GM21390 (cell line): ENCODE data around the gene KLHL1.
"Not testable (repeated sequence)": the region's sequence is repeated elsewhere in the genome, so short reads cannot be mapped to it uniquely, and the experiment has no call there.

Experiments
- ATAC-seq: cut with Tn5 transposase; IDR thresholded peaks from one replicate; pipeline ENCODE4 v1.9.1; 2021; ENCODE audit not compliant: unreplicated experiment

KLHL1 gene, protein sequence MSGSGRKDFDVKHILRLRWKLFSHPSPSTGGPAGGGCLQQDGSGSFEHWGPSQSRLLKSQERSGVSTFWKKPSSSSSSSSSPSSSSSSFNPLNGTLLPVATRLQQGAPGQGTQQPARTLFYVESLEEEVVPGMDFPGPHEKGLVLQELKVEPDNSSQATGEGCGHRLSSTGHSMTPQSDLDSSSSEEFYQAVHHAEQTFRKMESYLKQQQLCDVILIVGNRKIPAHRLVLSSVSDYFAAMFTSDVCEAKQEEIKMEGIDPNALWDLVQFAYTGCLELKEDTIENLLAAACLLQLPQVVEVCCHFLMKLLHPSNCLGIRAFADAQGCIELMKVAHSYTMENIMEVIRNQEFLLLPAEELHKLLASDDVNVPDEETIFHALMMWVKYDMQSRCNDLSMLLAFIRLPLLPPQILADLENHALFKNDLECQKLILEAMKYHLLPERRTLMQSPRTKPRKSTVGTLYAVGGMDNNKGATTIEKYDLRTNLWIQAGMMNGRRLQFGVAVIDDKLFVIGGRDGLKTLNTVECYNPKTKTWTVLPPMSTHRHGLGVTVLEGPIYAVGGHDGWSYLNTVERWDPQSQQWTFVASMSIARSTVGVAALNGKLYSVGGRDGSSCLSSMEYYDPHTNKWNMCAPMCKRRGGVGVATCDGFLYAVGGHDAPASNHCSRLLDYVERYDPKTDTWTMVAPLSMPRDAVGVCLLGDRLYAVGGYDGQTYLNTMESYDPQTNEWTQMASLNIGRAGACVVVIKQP

DNA sequence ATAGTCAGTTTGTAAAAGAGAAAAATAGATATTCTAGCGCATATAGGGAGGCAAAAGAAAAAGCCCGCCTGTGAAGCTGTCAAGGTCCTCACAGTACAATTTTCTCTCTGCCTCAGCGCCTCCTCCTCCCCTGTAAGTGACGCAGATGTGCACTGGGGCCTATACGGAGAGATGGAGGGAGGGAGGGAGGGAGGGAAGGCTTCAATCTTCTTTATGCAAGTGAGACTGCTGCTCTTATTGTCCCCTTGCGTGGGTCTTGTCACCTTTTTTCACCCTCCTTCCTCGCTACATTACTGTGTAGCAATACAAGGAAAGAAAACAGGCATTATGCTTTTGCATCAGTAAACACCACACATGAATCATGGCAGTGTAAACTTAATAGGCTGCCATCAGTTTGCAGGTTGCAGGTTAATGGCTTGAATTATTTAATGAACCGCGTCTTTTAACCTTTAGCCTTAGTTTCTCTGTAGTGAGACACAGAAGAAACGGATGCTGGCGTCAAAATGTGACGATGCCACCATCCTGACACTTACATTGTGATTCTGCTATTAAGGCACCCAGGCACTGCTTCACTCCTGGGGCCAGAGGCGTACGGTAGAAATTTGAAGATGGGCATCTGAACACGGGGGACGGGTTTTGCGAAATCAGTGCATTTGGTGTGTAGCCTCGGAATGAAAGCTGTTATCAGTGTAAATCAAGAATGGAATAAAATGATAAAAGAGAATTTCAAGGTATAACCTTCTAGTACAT is at the start of gene KLHL1:
Gene KLHL1, minus strand, starts transcription at position 97 of the 750 bp plus-strand sequence. CDS start 753 bp downstream, outside the sequence.
- no peak for ATAC-seq

DNA sequence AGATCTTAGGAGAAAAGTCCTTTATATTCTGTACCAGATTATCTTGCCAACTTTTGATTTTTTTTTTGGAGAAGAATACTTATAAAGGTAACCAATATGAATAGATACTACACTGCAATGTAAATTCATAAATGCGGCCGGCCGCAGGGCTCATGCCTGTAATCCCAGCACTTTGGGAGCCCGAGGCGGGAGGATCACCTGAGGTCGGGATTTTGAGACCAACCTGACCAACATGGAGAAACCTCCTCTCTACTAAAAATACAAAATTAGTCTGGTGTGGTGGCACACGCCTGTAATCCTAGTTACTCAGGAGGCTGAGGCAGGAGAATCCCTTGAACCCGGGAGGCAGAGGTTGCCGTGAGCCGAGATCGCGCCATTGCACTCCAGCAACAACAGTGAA is 34.4 kb upstream of the KLHL1 start:
- not testable (repeated sequence) for ATAC-seq

DNA sequence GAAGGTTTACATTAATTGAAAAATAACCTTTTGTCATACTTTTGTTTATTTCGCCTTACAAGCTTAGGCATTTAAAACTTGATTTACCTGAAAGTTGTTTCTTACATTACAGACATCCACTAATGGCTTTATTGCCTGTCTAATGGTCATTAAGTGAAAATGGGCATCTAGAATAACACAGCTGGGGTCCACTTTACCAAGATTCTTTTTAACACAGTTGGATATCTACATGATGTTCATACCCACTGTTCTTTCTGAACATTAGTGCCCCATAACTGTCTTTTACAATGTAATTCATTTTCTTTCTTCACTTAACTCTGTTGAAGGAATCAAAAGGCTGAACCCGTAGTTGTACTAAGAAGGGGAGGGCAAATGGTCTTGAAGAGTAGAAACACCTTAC is 19.8 kb upstream of the KLHL1 start:
- ATAC-seq, result no peak

DNA sequence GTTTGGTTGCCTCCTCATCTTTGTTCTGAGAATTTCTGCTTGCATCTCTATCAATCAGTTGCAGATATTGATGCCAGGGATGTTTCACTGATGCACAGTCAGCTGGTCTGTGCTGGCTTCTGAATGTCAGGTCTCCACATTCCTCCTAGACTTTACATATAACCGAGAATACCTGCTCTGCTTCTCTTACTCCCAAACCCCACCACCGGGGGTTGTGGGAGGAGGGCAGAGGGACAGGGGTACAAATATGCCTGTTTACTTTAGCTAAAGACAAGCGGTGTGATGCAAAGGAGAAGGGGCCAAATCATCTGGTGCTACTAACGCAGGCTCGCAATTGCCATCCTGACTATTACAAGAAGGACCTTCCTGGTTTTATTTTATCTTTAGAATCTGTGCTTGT is 17.4 kb upstream of the KLHL1 start:
- ATAC-seq, result no peak

DNA sequence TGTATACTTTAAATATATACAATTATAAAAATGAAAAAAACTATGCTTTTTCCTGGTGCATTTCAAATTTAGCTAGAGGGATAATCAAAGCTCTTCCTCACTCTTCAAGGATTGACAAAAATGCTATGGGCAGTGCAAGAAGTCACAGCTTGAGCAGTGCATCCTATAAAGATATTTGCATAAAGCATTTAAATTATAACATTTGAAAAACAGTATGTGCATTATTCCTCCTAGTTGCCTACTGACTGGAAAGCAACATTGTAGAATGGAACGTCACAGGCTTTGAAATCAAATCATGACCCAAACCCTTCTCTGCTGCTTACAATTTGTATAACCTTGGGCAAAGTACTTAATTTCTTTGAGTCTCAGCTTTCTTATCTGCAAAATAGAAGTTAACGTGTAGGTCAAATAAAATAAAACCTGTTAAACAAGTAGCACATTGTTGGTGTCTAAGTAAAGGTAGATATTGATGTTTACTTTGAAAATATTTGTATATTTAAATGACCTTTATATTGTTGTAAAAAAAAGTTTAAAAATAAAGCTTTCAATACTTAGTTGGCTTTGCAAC is 9.2 kb upstream of the KLHL1 start:
- no peak for ATAC-seq

DNA sequence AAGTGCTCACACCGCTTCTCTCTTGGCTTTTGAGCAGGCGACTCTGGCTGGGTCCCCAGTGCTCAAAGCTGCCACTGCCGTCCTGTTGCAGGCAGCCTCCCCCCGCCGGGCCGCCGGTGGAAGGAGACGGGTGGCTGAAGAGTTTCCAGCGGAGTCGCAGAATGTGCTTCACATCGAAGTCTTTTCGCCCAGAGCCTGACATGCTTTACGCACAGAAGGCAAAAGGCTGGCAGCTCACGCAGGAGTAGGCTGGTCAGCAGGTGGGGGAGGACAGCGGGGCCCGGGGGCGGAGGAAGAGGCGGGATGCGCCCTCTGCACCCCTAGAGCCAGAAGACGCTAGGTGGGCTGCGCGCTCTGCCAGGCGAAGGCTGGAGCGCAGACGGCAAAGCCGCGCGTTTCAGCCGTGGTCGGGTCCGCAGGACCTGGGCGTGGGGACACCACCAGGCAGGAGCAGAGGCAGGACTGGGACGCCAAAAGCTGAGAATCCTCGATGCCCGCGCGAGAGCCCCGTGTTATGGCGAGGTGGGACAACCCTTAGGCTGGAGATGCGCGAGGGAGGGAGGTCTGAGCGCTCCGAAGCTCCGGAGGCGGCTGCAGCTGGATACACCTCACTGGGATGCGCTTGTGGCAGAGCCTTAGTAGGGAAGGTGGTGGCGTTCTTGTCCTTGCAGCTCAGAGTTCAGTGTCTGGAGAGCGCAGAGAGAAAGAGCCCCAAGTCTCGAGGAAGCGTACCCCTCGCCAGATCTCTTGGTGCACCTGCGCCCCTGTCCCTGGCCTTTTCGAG is 562 bp downstream of the KLHL1 start, which contains the start of gene ATXN8OS:
Gene ATXN8OS, plus strand, starts transcription at position 329 of the 784 bp plus-strand sequence.
- no peak for ATAC-seq

DNA sequence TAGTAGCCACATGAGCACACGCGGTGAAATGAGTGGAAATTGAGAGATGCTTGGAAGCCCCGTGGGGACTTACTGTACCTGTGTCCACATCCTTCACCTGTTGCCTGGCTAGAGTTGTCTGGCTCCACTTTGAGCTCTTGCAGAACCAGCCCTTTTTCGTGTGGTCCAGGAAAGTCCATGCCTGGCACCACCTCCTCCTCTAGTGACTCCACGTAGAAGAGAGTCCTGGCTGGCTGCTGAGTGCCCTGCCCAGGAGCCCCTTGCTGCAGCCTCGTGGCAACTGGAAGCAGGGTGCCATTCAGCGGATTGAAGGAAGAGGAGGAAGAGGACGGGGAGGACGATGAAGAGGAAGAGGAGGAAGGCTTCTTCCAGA is 1.1 kb downstream of the KLHL1 start:
- no peak for ATAC-seq

DNA sequence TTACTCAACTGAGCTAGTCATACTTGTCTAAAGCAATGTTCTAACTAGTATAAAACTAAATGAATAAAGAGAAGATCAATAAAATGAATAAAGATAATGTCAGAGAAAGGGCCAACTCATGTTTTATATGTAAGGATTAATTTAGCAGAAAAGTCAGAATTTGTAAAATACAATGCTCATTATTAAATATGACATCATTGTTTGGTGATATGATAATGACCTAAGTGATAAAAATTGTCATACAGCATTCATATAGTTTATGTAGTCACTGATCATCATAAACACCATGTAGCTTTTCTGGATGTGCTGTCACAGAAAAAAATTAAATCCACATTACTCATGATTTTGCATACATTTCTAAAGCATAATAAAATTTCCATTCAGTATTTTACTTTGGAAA is 3.8 kb downstream of the KLHL1 start:
- ATAC-seq, result no peak

DNA sequence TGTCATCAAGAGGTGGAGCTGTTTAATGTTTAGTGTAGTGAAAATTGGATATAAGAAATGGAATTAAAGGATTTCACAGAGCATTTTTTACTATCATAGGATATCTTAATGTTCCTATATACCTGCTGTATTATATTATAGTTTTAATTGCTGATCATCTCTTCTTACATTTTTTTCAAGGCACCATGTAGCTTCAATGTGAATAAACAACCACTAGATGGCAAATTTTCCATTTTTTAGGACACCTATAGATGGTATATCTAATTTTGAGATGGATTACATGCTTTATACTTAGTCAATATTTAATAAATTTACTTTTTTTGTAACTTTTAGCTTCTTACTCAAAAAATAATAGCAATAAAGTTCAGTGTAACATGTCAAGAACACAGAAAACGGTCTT is 9.6 kb downstream of the KLHL1 start:
- ATAC-seq, result no peak

DNA sequence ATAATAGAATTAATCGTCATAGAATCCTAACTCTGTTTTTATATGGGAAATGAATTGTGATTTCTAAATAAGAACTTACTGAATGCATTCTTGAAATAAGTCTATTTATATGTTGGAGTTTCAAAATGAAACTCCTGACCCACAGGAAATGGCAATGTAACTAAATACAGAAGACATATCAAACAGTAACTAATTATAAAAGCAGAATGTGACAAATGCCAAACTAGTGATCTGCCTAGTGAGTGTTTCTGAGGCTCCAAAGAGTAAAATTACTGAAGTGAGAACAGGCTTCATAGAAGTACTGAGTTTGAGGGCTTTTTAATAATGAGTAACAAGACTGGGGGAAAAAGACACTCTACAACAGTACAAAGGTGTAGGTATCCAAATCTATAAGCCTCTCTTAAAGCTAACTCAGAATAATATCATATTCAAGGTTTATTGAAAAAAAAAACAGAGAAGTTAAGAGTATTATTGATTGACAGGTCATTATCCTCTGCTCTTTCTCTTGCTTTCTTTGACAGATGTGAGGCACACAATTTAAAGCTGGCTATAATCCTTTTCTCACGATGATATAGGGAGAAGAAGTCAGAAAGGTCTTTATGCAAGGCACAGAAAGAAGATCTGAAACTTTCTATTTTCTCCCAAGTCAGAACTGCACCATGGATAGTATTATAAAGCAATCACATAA is 18.1 kb downstream of the KLHL1 start:
- ATAC-seq, result peak; percentile 72

DNA sequence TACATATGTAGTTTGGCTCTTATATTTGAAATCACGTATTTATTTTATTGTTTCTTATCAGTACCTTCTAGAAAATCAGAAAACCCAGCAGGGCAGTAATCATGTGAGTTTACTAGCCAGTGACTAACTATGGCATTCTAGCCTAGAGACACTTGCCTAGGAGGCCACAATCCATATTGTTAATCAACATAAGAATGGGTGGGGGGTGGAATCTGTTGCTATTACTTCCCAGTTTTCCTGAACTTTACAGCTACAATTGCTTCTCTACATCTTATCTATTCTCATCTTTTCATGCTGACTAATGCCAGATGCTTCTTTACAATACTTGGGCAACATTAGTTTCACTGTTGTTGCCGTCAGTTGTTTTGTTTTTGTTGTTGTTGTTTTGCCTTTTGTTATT is 19.3 kb downstream of the KLHL1 start:
- ATAC-seq, result no peak

DNA sequence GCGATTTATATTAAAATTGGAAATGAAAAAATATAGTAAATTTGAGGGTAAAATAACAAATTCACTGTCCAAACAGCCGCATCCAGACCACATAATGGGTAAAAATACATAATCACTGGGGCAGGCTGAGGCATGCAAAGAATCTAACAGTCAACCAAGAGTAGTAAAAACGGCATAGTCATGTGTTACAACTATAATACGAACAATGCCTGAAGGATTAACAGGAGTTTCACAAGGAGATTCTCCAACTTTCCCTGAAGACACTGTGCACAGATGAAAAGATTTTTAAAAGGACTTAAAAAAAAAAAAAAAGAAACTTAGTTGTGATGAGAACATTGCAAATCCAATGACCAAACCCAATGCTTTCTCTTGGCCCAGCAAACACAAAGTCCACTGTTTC is 21.0 kb downstream of the KLHL1 start:
- ATAC-seq, result no peak

DNA sequence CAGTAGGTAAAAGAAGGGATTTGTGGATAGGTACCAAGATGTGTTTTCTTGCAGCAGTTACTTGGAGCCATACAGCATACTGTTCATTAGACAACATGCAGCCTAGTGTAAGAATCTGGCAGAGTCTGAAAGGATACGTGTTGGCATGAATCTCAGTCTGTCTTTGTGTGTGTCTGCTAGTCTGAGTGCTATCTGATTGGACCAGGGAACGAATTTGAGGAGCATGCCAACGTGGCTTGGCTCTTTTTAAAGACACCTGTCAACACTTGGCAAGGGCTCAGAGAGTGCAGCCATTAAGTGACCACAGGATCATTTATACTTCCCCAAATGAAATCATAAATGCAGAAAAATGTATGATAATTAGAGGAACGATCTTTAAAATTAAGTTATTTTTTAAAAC is 28.2 kb downstream of the KLHL1 start:
- ATAC-seq, result no peak

DNA sequence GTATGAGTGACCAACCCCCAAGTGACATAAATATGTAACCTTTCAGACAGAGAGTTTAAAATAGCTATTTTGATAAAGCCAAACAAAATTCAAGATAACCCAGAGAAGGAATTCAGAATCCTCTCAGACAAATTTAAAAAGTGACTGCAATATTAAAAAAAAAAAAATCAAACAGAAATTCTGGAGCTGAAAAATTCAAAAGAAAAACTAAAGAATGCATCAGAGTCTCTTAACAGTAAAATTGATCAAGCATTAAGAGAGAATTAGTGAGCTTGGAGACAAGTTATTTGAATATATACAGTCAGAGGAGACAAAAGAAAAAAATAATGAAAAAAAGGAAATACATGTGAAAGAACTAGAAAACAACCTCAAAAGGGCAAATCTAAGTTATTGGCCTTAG is 53.7 kb downstream of the KLHL1 start:
- ATAC-seq, result no peak

DNA sequence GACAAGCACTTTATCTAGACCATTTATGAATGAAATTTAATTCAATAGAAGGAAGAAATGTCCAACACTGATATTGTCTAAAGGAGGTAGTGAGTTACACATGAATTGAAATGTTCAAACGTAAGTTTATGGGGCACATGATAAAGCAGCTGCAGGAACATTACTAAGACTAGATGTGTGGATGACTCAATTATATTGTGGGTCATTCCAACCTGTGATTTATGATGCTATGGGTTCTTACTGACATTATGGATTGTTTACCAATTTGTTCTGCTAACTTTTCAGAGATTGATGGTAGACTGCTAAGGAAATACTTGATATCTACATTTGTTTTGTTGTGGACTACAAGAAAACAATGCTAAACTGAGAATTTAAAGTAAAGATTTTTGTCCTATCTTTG is 56.7 kb downstream of the KLHL1 start:
- no peak for ATAC-seq

DNA sequence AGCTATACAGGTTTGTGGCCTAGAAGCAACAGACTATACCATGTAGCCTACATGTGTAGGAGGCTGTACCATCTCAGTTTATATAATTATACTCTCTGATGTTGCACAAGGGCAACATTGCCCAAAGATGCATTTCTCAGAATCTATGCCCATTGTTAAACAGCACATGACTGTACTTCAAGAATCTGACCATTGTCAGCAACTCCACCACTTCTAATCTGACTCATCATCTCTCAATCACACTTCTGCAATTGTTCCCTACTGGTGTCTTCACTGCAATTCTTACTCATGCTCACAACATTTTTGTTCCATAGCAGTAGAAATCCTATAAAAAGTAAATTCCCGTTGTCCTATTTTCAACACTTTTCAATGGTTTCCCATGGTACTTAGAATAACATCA is 64.6 kb downstream of the KLHL1 start:
- ATAC-seq, result peak; percentile 71

DNA sequence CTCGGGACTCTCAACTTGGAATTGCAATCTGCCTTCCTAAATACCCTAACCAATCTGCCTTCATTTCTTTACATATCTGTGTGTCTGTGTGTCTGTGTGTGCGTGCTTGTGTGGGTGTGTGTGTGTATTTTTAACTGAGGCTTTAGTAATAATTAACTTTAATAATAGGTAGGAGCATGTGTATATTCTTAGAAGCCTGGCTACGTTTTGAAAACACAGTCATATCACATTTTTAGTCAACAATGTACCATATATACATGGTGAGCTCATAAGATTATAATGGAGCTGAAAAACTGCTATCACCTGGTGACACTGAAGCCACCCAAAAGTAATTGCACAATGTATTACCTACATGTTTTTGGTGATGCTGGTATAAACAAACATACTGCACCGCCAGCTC is 66.1 kb downstream of the KLHL1 start:
- ATAC-seq, result peak; percentile 48

DNA sequence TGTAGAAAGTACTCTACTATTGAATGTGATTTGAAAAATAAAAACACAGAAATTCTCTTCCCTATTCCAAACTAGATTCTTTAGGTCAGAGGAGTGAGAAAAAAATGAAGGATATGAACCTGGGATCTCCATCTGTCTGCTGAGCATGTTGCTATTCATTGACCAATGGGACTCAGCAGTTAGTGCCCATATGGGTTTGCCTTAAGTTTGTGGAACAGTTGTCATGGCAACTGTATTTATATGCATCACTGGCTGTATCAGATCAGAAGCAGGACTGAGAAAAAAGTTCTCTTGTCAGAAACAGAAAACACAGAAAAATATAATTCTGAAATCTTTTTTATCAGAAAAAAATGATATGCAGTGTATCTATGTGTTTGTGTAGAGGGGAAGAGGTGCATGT is 74.0 kb downstream of the KLHL1 start:
- no peak for ATAC-seq

DNA sequence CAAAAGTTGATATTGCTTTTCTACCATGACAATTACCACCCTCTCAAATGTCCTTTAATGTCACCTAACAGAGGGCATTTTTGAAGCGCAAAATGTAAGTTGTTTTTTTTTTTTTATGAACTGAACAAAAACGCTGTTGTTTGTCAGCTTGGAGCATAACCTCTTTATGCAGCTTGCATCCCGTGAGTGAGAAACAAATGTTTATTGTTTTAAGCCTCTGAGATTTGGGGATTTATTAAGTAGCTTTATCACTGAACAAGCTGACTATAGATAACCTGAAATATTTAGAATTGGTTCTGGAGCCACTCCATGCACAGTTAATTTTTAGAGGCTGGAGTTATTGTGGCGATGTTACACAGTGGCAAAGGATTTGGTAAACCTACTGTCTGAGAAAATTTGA is 80.7 kb downstream of the KLHL1 start:
- no peak for ATAC-seq

DNA sequence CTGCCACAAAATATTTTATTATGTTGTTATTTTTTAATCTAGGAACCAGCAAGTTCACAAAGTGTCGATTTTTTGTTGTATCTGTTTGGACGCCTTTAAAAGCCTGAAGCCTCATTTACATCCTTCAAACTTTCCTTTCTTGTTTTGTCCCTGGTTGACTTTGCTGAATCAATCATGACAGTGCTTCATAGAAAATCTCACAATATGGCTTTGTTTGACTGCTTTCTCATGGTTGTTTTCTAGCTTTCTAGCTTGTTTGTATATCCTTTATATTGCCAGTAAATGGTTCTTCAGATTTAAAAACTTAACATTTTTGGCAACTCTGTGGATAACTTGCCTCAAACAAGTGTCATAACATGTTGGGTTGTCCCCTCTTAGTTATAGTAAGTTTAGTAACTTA is 84.7 kb downstream of the KLHL1 start:
- ATAC-seq, result no peak
